Activated CD4-positive, CD25-positive, alpha-beta regulatory T cell treated with anti-CD3 and anti-CD28 coated beads, Interleukin-2, amount 50 U/mL, for 16 hours (primary cell): Measurements from ENCODE around the gene KLF11.
"Not testable (repeated sequence)": the region's sequence is repeated elsewhere in the genome, so short reads cannot be mapped to it uniquely, and the experiment has no call there.

Experiments
- DNase-seq: peaks from one replicate; pipeline ENCODE4 v3.0.0-alpha.2; 2020; ENCODE audit warnings: low read depth, low spot score

KLF11 gene

DNA sequence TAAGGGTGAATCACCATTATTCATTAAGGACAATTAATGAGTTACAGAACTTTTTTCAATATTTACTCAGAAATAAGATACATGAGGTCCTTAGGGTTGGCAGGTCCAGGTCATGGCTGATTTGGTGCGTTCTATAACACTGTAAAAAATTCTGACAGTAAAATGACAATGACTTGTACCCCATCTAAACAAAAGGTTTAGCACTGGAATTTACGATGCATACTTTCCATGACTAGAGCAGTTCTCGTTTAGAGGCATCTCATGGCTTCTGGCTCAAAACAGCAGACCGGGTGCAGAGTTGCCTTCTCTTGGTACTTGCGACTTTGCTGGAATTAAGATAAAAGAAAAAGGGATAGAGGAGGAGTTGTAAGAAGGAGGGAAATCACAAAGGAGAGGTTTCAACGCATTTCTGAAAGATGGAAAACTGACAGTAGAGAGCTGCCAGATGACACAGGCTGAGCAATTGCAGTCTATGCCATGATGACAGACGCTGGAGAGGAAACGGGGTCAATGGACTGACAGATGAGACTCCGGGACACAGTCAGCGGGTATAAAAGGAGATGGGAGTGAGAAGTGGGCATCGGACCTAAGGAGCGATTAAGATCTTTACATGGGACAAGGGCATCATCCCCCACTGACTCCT, 41.0 kb downstream of the KLF11 start:
- DNase-seq, result no peak

DNA sequence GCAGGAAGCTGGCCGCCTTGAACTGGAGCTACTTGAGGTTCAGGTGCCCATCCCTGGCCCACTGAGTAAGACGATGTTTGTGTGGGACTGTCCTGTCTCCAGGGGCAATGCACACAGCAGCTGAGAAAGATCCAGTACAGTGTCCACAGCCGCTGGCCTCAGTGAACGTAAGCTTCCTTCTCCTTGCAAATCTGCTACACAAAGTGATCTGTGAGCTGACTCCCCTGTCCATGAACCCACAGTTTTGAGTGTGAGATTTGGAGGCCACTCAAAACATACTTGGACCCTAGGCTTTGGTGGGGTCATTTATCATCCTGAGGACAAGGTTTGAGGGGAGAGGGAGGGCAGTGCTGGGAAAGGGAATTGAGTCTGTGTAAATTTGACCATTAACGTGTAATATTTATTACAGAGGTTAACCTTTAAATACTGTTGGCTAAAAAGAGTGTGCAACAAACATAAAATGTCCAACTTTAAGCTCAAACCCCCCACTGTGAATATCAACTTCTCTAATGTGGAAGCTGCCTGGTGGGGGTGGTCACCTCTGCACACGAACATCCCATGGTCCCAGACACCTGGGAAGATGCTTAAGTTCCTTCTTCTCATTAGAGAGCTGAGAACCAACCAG, 41.8 kb downstream of the KLF11 start:
- no peak for DNase-seq

DNA sequence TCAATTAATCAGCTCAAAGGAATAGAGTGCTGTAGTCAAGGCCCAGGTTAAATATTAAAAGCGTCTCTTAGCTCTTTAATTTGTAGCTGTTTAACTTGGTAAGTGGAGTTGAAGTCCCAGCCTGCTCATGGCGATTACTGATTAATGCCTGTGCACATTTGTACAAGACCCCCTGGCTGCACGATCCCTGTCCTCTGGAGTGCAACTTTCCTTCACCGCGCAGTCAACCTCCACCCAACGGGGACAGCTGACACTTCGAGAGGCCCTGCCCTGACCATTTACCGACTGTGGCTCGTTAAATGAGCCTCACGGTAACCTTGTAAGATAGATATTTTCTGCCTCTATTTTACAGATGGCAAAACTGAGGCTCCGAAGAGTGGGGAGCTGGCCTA, 42.3 kb downstream of the KLF11 start:
- no peak for DNase-seq

DNA sequence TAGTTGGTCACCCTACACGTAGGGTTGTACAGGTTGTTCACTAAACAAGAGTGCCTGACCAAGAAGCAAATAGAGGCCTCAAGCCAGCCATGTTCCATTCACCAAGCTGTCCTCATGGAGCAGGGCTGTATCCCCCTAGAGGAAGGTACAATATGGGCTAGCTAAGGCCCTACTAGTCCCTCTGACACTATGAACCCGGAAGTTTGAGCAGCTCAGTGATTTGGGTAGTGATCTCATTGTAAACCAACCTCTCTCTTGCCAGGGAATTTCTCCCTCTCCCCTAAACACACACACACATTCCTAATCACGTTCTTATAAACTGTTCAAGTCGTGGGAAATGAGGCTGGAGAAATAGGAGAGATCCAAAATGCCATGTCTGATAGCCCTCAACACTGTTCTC, 43.6 kb downstream of the KLF11 start:
- no peak for DNase-seq

DNA sequence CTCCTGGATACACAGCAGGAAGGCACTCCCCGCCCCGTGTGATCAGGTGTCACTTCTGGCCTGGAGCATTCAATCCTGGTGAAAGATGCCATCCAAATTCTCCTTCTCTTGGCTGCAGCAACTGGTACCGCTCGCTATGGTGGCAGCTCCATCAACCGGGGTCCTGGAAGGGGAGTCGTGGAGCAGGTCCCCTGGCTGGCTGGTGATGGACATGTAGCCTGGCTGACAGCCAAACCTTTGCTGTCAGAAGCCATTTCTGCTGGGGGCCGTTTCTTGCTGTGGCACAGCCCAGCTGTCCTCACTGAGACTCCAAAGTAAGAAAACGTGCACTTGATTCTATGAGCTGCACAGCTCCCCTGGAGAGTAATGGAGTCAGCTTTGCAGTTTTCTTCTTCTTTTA, 44.0 kb downstream of the KLF11 start:
- DNase-seq, result no peak

DNA sequence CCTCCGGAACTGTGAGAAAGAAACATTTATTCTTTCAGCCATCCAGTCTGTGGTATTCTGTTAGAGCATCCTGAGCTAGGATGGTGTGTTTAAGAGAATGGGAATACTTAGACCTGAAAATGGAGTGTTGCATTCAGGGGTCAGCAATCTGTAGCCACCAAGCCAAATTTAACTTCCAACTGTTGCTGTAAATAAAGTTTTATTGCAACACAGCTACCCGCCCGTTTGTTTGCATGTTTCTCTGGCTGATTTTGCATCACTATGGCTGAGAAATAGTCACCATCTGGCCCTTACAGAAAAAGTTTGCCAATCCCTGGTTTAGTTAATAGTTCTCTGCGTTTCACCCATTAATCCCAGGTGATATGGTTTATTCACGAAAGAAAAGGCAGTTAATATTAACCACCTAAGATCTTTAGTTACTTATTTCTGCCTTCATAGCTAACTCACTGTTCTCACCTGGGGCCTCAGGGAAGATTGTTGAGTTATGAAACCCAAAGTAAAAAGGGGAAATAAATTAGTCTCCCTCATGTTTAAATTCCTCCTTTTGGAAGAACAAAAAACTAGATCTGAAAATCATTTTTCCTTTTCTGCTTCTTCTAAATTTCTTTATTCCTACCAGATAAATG, 46.3 kb downstream of the KLF11 start:
- DNase-seq, result no peak

DNA sequence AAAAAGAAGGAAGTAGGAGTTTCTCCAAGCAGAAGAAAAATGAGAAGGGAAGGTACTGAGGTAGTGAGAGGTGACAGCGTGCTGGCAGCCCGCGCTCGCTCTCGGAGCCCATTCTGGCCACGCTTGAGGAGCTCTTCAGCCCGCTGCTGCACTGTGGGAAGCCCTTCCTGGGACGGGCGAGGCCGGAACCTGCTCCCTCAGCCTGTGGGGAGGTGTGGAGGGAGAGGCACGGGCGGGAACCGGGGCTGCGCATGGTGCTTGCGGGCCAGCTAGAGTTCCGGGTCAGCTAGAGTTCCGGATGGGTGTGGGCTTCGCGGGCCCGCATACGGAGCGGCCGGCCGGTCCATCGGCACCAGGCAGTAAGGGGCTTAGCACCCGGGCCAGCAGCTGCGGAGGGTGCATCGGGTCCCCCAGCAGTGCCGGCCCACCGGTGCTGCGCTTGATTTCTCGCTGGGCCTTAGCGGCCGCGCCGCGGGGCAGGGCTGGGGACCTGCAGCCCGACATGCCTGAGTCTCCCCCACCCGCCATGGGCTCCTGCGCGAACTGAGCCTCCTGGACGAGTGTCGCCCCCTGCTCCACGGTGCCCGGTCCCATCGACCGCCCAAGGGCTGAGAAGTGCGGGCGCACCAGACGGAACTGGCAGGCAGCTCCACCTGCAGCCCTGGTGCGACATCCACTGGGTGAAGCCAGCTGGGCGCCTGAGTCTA, 48.0 kb downstream of the KLF11 start:
- no peak for DNase-seq

DNA sequence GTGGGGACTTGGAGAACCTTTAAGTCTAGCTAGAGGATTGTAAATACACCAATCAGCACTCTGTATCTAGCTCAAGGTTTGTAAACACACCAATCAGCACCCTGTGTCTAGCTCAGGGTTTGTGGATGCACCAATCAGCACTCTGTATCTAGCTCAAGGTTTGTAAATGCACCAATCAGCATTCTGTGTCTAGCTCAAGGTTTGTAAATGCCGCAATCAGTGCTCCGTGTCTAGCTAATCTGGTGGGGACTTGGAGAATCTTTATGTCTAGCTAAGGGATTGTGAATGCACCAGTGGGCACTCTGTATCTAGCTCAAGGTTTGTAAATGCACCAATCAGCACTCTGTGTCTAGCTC, 48.5 kb downstream of the KLF11 start:
- not testable (repeated sequence) for DNase-seq

DNA sequence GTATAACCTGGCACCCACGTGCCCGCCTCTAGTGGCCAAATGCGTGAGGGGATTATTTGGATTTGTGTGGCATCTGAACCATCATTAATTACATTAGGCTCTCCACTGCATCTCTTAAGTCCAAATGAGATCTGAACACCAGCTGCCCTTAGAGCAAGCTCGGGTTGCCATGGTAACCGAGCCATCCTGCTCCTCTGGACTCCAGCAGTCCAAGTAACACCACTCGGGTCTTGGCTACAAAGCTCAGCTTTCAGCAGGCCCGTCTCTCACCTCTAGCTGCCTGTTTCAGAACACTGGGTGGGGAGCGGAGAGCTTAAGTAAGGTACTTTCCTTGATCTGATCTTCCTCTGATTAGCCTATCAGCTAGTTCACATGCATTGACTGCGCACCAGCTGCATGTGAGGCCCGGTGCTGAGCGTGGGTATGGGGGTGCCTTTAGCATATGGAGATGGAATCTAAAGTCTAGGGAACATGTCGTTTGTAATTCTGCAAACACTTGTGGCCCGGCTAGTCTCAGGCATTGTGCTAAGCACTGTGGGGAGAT, 51.0 kb downstream of the KLF11 start:
- DNase-seq, result no peak

DNA sequence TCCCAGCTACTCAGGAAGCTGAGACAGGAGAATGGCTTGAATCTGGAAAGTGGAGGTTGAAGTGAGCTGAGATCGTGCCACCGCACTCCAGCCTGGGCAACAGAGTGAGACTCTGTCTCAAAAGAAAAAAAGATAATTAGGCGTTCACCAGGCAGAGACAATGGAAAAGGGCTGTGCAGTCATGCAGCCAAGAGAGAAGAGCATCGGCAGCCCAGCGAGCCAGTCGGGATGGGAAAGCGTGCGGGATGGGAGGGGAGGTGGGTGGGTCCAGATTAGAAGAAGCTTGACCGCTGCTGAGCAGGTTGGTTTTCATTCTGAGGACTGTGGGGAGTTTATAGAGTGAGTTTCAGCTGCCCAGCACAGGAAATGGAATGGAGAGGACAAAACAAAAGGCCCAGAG, 51.8 kb downstream of the KLF11 start:
- no peak for DNase-seq

DNA sequence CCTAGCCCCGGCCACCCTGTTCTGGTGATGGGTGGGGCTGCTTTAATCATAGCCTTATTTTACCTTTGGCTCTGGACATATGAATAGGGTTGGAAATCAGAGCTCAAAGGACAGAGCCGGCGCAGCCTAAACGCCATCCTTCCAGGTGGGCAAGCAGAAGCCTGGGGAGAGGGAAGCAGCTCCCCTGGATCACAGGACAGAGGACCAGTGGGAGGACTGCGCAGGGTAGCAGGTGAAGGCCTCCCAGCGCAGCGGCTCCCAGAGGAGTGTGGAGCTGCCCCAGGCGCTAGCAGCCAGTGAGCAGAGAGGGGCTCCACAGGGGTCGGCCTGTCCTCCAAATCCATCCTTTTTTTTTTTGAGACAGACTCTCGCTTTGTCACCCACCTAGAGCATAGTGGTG, 53.3 kb downstream of the KLF11 start:
- DNase-seq, result no peak

DNA sequence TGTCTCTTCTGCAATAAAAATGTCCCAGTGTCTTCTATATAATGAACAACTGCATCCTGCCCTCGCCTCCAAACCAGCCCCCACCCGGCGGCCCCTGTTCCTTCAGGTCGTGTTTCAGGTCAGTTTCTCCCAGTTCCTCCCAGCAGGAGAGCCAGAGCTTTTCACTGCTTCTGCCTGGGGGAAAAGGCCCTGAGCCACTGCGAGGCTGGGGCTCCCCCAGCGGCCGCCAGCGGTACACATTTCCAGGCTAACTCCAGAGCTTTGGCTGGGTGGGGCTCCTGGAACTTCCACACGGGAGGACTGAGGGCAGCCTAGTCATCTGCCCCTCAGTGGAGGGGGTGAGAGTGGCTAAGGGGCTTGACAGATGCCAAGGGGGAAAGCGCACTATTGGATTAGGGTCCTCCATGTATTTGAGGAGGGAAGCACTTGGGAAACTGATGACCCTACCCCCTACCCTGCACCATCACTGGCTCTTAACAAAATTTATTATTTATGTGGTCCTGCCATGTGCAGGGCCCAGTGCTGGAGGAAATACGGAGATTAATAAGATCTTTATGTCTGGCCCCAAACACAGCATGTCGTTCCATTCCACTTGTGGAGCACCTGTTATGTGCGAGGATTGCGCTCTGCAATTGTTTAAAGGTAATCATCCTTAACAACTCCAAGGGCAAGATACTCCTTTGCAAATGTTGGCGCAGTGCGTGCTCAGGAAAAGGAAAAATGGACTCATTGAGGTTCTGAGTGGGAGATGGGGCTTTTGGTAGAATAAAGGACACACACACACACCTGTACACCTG, 54.2 kb downstream of the KLF11 start:
- DNase-seq, result no peak

DNA sequence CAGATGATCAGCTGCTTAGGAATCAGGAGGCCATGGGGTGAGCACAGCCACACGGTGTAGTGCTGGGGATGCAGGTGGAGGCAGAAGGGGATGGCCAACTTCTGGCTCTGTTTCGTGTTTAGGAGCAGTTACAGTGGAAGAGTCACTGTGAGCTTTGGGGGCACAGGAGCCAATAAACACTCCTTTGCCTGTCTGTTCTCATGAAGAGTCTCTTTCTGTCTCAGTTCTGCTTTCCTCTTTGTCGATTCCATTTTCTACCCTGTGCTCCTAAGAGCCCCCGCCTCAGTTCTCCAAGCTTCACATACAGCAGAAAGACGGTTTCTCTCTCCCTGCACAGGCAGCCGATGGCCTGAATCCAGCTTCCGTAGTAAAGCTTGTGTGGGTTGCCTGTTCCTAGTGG, 58.1 kb downstream of the KLF11 start:
- no peak for DNase-seq

DNA sequence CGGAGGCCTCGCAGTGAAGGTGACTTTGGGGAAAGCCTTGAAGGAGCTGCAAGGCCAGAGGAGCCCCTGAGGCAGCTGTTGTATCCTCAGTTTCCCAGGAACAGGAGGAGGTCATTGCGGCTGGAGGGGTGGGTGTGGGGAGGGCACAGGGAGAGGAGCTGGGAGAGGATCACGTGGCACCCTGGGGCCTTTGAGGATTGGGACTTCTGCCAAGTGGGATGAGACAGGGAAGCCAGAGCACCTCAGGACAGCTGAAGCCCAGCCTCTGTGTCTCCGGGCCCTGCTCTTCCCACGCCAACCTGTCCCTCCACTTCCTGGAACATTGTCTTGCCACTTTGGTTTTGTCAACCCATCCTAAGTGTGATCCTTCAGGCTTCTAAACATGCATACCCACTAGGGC, 59.8 kb downstream of the KLF11 start:
- no peak for DNase-seq
